ENCODE measurements around the gene BMPR1A.

GRCh38 chr10:86969421-86970041, 213.1 kb downstream of the BMPR1A start:
- no peak for TF ChIP-seq CTCF (optimal IDR thresholded peaks at IDR 0.05 in 1 of 3, IDR thresholded peaks at IDR 0.05 in 1 of 3, conservative IDR thresholded peaks at IDR 0.05 in 1 of 3; ENCODE audit: extremely low read depth in 1 of 3, insufficient read depth in 2 of 3, low read length in 3 of 3)
- TF ChIP-seq EZH2 (IDR thresholded peaks at IDR 0.05; ENCODE audit: low read length): no peak
